Omental fat pad (tissue), 4 donors: ENCODE measurements around the gene NUP62. TPM values are rescaled to one million over a fixed set of nuclear protein-coding genes. Genes with fewer than 3 reads are reported as not detected.
A peak's percentile ranks its signal among the peaks of the same experiment; 100 is the strongest.

Source experiments
- ATAC-seq: fragments of 150-250 bp; one replicate; pipeline ENCODE4 v1.9.1; 2016; ENCODE audit warnings: mild to moderate bottlenecking, moderate library complexity; ENCODE audit not compliant: low FRiP score
- DNase-seq: peaks from one replicate; pipeline ENCODE4 v3.0.0-alpha.2; 2019; ENCODE audit warnings: low spot score
- CTCF ChIP-seq, 3 donors: fragments of 450-650 bp; IDR thresholded peaks; one replicate each; pipeline ENCODE4 v1.5.1; 2016 to 2017; ENCODE audit warnings: antibody characterized with exemption in 3 of 3, mild to moderate bottlenecking in 3 of 3, moderate library complexity in 2 of 3
- total RNA-seq, 4 donors: library from RNA; depleted of rRNA; stranded (reverse); fragments of >200 nt; gene quantifications; one replicate each; pipeline ENCODE4 v1.1.0, GENCODE V29; 2016

Gene NUP62
- total RNA-seq, 4 donors from 2014 or later: 24.9 to 45.5 (median 30.6) TPM

GRCh38 chr19:49954933-49955332 is 25.6 kb upstream of the NUP62 start:
- ATAC-seq (no peak), DNase-seq (no peak)
- TF ChIP-seq CTCF (IDR thresholded peaks at IDR 0.05): no peak

GRCh38 chr19:49954092-49954829 is 25.0 kb upstream of the NUP62 start:
- ATAC-seq (peak; percentile 74), DNase-seq (no peak)
- TF ChIP-seq CTCF (IDR thresholded peaks at IDR 0.05): no peak

- no peak for ATAC-seq
- DNase-seq: no peak
- TF ChIP-seq CTCF (IDR thresholded peaks at IDR 0.05): no peak
These were observed 24.1 kb upstream of the NUP62 start for GRCh38 chr19:49953416-49953815.

- TF ChIP-seq CTCF (IDR thresholded peaks at IDR 0.05): no peak
- DNase-seq: no peak
- no peak for ATAC-seq
These were observed 23.6 kb upstream of the NUP62 start for GRCh38 chr19:49952906-49953305.

GRCh38 chr19:49952479-49952836 is 23.2 kb upstream of the NUP62 start:
- DNase-seq: no peak
- no peak for TF ChIP-seq CTCF (IDR thresholded peaks at IDR 0.05)
- ATAC-seq: no peak

GRCh38 chr19:49951806-49952478 is 22.6 kb upstream of the NUP62 start:
- TF ChIP-seq CTCF (IDR thresholded peaks at IDR 0.05): no peak
- no peak for ATAC-seq

More at GRCh38 chr19:49951806-49952478, 22.6 kb upstream of the NUP62 start:
- DNase-seq: no peak
